Measurements from ENCODE around the gene IL4. TPM values are rescaled to one million over a fixed set of nuclear protein-coding genes. Genes with fewer than 3 reads are reported as not detected.

The IL4 gene
- total RNA-seq, 5 donors from 2014 or later (not counting 1 experiment from before 2014, with no cell fraction given): 0.85 TPM; not detected in 4

DNA sequence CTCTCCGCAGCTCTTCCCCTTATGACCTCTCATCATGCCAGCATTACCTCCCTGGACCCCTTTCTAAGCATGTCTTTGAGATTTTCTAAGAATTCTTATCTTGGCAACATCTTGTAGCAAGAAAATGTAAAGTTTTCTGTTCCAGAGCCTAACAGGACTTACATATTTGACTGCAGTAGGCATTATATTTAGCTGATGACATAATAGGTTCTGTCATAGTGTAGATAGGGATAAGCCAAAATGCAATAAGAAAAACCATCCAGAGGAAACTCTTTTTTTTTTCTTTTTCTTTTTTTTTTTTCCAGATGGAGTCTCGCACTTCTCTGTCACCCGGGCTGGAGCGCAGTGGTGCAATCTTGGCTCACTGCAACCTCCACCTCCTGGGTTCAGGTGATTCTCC lies 36.5 kb upstream of the IL4 start:
- Mint-ChIP-seq H3K4me3 (no peak overlapping the region), H3K36me3 (peaks cover 40% of the 10 kb centered on the region), H3K27ac (no peak overlapping the region), H3K4me1 (peaks cover 5 to 6% (median 5%) of the 10 kb centered on the region in 3 donors), H3K27me3 (no peaks in the 10 kb centered on the region), H3K9me3 (no peaks in the 10 kb centered on the region)
- no peak for ATAC-seq (replicated peaks in 1 of 4)
- Histone ChIP-seq H3K4me1 (ENCODE audit: control insufficient read depth in 1 of 2, extremely low read depth in 1 of 2, insufficient read depth in 2 of 2, low read length in 2 of 2) (no peaks in the 10 kb centered on the region), H3K4me3 (ENCODE audit: control insufficient read depth in 1 of 2, extremely low read depth in 1 of 2, low read length in 1 of 2) (no peak overlapping the region), H3K27ac (ENCODE audit: low read length) (no peak overlapping the region), H3K9me3 (no peaks in the 10 kb centered on the region), H3K27me3 (replicated peaks in 1 of 2; ENCODE audit: control insufficient read depth in 2 of 2, extremely low read depth in 1 of 2, insufficient read depth in 2 of 2, low read length in 1 of 2) (no peaks in the 10 kb centered on the region), H3K36me3 (ENCODE audit: control insufficient read depth in 2 of 2, extremely low read depth in 1 of 2, insufficient read depth in 1 of 2, low read length in 1 of 2) (peaks cover 7 to 46% of the 10 kb centered on the region in 2 donors)
- DNase-seq: no peak
- ChIA-PET CTCF (no interaction called here), POLR2A (no interaction called here)
- WGBS (ENCODE audit: insufficient coverage): no CpG with 5 or more reads among the region's 4 CpGs

DNA sequence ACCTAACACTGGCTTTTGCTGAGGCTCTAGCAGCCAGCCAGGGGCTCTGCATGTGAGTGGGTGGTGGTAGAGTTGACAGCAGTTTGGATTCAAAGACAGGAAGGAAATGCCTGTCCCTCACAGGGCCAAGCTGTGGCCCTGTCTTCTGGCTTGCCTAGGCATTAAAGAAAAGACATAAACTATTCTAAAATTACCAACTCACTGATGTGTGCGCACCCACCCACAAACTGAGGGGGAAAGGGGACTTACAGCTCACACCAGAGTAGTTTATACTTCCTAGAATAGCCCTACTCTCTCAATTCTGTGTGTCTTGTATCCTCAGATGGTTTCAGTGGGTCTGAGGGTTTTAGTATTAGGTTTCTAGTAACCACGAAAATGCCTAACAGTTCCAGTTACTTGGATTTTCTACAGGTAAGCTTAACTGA lies 34.1 kb upstream of the IL4 start:
- Histone ChIP-seq H3K36me3 (ENCODE audit: control insufficient read depth in 2 of 2, extremely low read depth in 1 of 2, insufficient read depth in 1 of 2, low read length in 1 of 2) (peaks cover 7 to 57% of the 10 kb centered on the region in 2 donors), H3K4me3 (ENCODE audit: control insufficient read depth in 1 of 2, extremely low read depth in 1 of 2, low read length in 1 of 2) (no peak overlapping the region), H3K9me3 (no peaks in the 10 kb centered on the region), H3K27ac (ENCODE audit: low read length) (no peak overlapping the region), H3K4me1 (ENCODE audit: control insufficient read depth in 1 of 2, extremely low read depth in 1 of 2, insufficient read depth in 2 of 2, low read length in 2 of 2) (no peaks in the 10 kb centered on the region), H3K27me3 (replicated peaks in 1 of 2; ENCODE audit: control insufficient read depth in 2 of 2, extremely low read depth in 1 of 2, insufficient read depth in 2 of 2, low read length in 1 of 2) (no peaks in the 10 kb centered on the region)
- CTCF ChIA-PET: no interaction called here
- POLR2A ChIA-PET: no interaction called here
- Mint-ChIP-seq H3K27me3 (no peaks in the 10 kb centered on the region), H3K36me3 (peaks cover 44% of the 10 kb centered on the region), H3K9me3 (no peaks in the 10 kb centered on the region), H3K4me1 (peaks cover 3 to 6% (median 5%) of the 10 kb centered on the region in 3 donors), H3K27ac (no peak overlapping the region), H3K4me3 (no peak overlapping the region)
- no CpG with 5 or more reads among the region's 2 CpGs for WGBS (ENCODE audit: insufficient coverage)
- DNase-seq (no peak), ATAC-seq (replicated peaks in 1 of 4) (no peak)

DNA sequence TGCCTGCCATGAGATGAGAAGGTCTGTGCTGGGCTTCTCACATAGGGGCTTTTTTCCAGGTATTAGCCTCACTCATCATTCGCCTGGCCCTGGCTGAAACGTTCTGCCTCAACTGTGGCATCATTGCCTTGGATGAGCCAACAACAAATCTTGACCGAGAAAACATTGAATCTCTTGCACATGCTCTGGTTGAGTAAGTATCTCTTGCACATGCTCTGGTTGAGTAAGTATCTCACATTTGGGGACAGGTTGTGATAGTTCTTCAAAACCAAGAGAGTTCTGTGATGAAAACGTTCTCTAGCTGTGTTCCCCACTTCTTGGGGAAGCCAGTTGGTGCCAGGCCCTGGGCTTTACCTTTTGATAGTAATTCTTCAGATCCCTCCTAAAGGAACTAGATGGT lies 33.2 kb upstream of the IL4 start:
- Mint-ChIP-seq H3K4me3 (no peak overlapping the region), H3K4me1 (peaks cover under 1 to 3% (median under 1%) of the 10 kb centered on the region in 3 donors), H3K36me3 (peaks cover 48% of the 10 kb centered on the region), H3K27ac (no peak overlapping the region), H3K27me3 (no peaks in the 10 kb centered on the region), H3K9me3 (no peaks in the 10 kb centered on the region)
- Histone ChIP-seq H3K4me1 (ENCODE audit: control insufficient read depth in 1 of 2, extremely low read depth in 1 of 2, insufficient read depth in 2 of 2, low read length in 2 of 2) (no peaks in the 10 kb centered on the region), H3K27me3 (replicated peaks in 1 of 2; ENCODE audit: control insufficient read depth in 2 of 2, extremely low read depth in 1 of 2, insufficient read depth in 2 of 2, low read length in 1 of 2) (no peaks in the 10 kb centered on the region), H3K36me3 (ENCODE audit: control insufficient read depth in 2 of 2, extremely low read depth in 1 of 2, insufficient read depth in 1 of 2, low read length in 1 of 2) (peaks cover 7 to 57% of the 10 kb centered on the region in 2 donors), H3K4me3 (ENCODE audit: control insufficient read depth in 1 of 2, extremely low read depth in 1 of 2, low read length in 1 of 2) (no peak overlapping the region), H3K27ac (ENCODE audit: low read length) (no peak overlapping the region), H3K9me3 (no peaks in the 10 kb centered on the region)
- ATAC-seq (replicated peaks in 1 of 4) (no peak), DNase-seq (no peak)
- ChIA-PET CTCF (no interaction called here), POLR2A (no interaction called here)
- WGBS (ENCODE audit: insufficient coverage): 69% methylated on average over 4 of the region's 4 CpGs

DNA sequence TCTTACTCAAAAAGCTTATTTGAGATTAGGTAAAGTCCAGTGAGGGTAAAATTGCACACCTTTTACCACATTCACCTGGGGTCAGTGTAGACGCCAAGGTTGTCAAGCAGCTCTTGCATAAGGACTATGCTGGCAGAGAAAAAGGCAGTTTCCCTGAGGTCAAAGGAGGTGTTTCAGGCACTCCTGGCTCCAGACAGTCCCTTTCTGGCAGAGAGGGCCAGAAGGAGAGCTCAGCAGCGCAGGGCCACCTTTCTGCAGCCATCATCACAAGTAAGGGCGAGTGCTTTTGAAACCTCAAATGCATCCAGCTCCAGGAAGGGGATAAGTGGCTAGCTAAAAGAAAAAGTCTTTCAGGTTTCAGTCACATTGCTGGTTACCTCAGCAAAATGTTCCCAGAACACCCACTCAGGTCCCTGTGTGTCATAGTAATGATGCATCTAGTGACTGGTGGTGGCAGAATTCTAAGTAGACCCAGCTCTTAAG lies 32.5 kb upstream of the IL4 start:
- no peak overlapping the region for H3K4me3 ChIP-seq (ENCODE audit: control insufficient read depth in 1 of 2, extremely low read depth in 1 of 2, low read length in 1 of 2)
- Mint-ChIP-seq H3K36me3 (peaks cover 48% of the 10 kb centered on the region), H3K9me3 (no peaks in the 10 kb centered on the region), H3K27me3 (no peaks in the 10 kb centered on the region), H3K27ac (no peak overlapping the region), H3K4me1 (peaks cover 0 to 2% (median 0%) of the 10 kb centered on the region in 3 donors), H3K4me3 (no peak overlapping the region)
- H3K27ac ChIP-seq (ENCODE audit: low read length): no peak overlapping the region
- ChIA-PET CTCF (no interaction called here), POLR2A (no interaction called here)
- H3K27me3 ChIP-seq (replicated peaks in 1 of 2; ENCODE audit: control insufficient read depth in 2 of 2, extremely low read depth in 1 of 2, insufficient read depth in 2 of 2, low read length in 1 of 2): no peaks in the 10 kb centered on the region
- H3K4me1 ChIP-seq (ENCODE audit: control insufficient read depth in 1 of 2, extremely low read depth in 1 of 2, insufficient read depth in 2 of 2, low read length in 2 of 2): no peaks in the 10 kb centered on the region
- H3K9me3 ChIP-seq: no peaks in the 10 kb centered on the region
- DNase-seq: no peak
- ATAC-seq (replicated peaks in 1 of 4): no peak
- WGBS (ENCODE audit: insufficient coverage): no CpG with 5 or more reads among the region's 3 CpGs
- peaks cover 7 to 54% of the 10 kb centered on the region in 2 donors for H3K36me3 ChIP-seq (ENCODE audit: control insufficient read depth in 2 of 2, extremely low read depth in 1 of 2, insufficient read depth in 1 of 2, low read length in 1 of 2)

DNA sequence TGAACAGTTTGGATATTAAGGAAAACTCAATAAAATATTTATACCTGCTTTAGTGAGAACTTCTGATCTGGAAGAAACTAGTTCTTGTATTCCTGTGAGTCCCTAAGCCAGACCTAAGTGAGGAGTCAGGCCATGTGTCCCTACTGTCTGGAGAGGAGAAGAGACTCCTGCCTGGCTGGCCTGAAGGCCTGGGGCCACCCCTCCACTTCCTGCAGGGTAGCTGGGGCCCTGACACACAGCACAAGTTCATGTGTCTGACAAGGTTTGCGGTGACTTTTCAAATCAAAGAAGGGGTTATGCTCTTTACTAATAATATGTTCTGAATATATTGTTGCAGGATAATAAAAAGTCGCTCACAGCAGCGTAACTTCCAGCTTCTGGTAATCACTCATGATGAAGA lies 31.9 kb upstream of the IL4 start:
- POLR2A ChIA-PET: no interaction called here

DNA sequence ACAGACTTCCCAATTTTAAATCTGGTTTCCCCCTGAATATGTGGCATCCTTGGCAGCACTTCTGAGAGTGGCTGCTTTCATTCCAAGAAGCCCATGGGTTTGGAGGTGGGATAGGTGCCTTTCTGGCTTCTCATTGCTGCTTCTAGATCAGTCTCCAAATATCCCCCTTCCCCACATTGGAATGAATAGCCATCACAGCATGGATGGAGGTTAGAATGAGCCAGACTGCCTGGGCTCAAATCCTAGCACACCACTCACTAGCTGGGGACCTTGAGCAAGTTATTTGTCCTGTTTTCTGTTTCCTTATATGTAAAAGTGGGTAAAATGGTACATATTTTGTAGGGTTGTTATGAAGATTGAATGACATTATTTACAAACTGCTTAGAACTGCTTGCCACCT lies 29.6 kb upstream of the IL4 start:
- Mint-ChIP-seq H3K27me3 (no peaks in the 10 kb centered on the region), H3K36me3 (peaks cover 43% of the 10 kb centered on the region), H3K9me3 (peaks cover 12 to 15% (median 13%) of the 10 kb centered on the region in 3 donors), H3K4me3 (no peak overlapping the region), H3K27ac (no peak overlapping the region), H3K4me1 (no peaks in the 10 kb centered on the region)
- ATAC-seq (replicated peaks in 1 of 4) (no peak), DNase-seq (no peak)
- Histone ChIP-seq H3K9me3 (no peaks in the 10 kb centered on the region), H3K4me1 (ENCODE audit: control insufficient read depth in 1 of 2, extremely low read depth in 1 of 2, insufficient read depth in 2 of 2, low read length in 2 of 2) (no peaks in the 10 kb centered on the region), H3K36me3 (ENCODE audit: control insufficient read depth in 2 of 2, extremely low read depth in 1 of 2, insufficient read depth in 1 of 2, low read length in 1 of 2) (peaks cover 7 to 31% of the 10 kb centered on the region in 2 donors), H3K27ac (ENCODE audit: low read length) (no peak overlapping the region), H3K27me3 (replicated peaks in 1 of 2; ENCODE audit: control insufficient read depth in 2 of 2, extremely low read depth in 1 of 2, insufficient read depth in 2 of 2, low read length in 1 of 2) (no peaks in the 10 kb centered on the region), H3K4me3 (ENCODE audit: control insufficient read depth in 1 of 2, extremely low read depth in 1 of 2, low read length in 1 of 2) (no peak overlapping the region)
- ChIA-PET CTCF (no interaction called here), POLR2A (no interaction called here)

More for the DNA sequence above, 31.9 kb upstream of the IL4 start:
- CTCF ChIA-PET: no interaction called here
- Mint-ChIP-seq H3K27me3 (no peaks in the 10 kb centered on the region), H3K4me1 (peaks cover 0 to 2% (median 0%) of the 10 kb centered on the region in 3 donors), H3K27ac (no peak overlapping the region), H3K9me3 (no peaks in the 10 kb centered on the region), H3K36me3 (peaks cover 48% of the 10 kb centered on the region), H3K4me3 (no peak overlapping the region)
- H3K27ac ChIP-seq (ENCODE audit: low read length): no peak overlapping the region
- peaks cover 7 to 52% of the 10 kb centered on the region in 2 donors for H3K36me3 ChIP-seq (ENCODE audit: control insufficient read depth in 2 of 2, extremely low read depth in 1 of 2, insufficient read depth in 1 of 2, low read length in 1 of 2)
- no CpG with 5 or more reads among the region's 3 CpGs for WGBS (ENCODE audit: insufficient coverage)
- no peak overlapping the region for H3K4me3 ChIP-seq (ENCODE audit: control insufficient read depth in 1 of 2, extremely low read depth in 1 of 2, low read length in 1 of 2)
- ATAC-seq (replicated peaks in 1 of 4) (no peak), DNase-seq (no peak)
- H3K27me3 ChIP-seq (replicated peaks in 1 of 2; ENCODE audit: control insufficient read depth in 2 of 2, extremely low read depth in 1 of 2, insufficient read depth in 2 of 2, low read length in 1 of 2): no peaks in the 10 kb centered on the region
- H3K9me3 ChIP-seq: no peaks in the 10 kb centered on the region
- no peaks in the 10 kb centered on the region for H3K4me1 ChIP-seq (ENCODE audit: control insufficient read depth in 1 of 2, extremely low read depth in 1 of 2, insufficient read depth in 2 of 2, low read length in 2 of 2)

Data from T-cell (primary cell).